Stomach (tissue), 4 donors: ENCODE results near the gene ELOF1.

Source experiments
- CTCF ChIP-seq, 7 experiments: fragments of 450-650 bp in 4 of 7; fragments of 200-600 bp in 3 of 7; sonication (generic) in 3 of 7; IDR thresholded peaks; one replicate each; pipeline ENCODE4 v1.5.1; 2016 to 2019; ENCODE audit warnings: antibody characterized with exemption in 7 of 7, control low read depth in 2 of 7, mild to moderate bottlenecking in 1 of 7
- EP300 ChIP-seq: sonication (generic); formaldehyde crosslinking; IDR thresholded peaks from one replicate; pipeline ENCODE4 v1.6.1; 2017; ENCODE audit warnings: antibody characterized with exemption
- POLR2A ChIP-seq, 4 donors: fragments of 450-650 bp; IDR thresholded peaks; one replicate each; pipeline ENCODE4 v1.6.1; 2016; ENCODE audit warnings: antibody characterized with exemption in 4 of 4, control low read depth in 2 of 4, mild to moderate bottlenecking in 1 of 4, moderate library complexity in 1 of 4
- POLR2AphosphoS5 ChIP-seq, 3 donors: sonication (generic); formaldehyde crosslinking; IDR thresholded peaks; one replicate each; pipeline ENCODE4 v1.6.1; 2016; ENCODE audit warnings: antibody characterized with exemption in 3 of 3

DNA sequence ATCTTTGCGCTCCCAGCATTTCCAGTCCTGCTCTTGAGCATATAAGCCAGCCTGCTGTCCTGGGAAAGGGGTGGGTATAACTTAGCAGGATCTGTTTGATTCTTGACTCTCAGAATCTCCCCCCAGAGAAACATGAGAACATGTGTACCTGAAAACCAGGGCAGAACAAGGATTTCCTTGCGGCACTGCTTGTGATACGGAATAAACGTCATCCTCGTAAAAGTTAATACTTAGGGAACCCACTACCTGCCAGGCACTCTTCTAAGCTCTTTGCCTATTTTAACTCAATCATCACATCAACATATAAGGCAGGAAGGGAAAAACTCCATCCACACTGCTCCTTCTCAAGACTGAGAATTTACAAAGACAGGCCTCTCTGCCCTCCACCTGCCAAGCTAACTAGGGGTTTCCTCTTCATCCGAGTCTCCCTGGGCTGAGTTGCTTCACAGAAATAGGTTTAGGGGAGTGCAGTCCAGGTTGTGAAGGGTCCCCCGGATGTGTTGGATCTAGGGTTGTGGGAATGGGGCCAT, 54.5 kb downstream of the ELOF1 start:
- no peak for TF ChIP-seq POLR2AphosphoS5 (IDR thresholded peaks at IDR 0.05)
- TF ChIP-seq CTCF (IDR thresholded peaks at IDR 0.05), result no peak
- TF ChIP-seq POLR2A (IDR thresholded peaks at IDR 0.05), result no peak
- no peak for TF ChIP-seq EP300
